ENCODE measurements around the gene FREM1. TPM values are rescaled to one million over a fixed set of nuclear protein-coding genes. Genes with fewer than 3 reads are reported as not detected.
A peak's percentile ranks its signal among the peaks of the same experiment; 100 is the strongest.

FREM1 gene
- total RNA-seq, 2 experiments from 2014 or later = not detected

DNA sequence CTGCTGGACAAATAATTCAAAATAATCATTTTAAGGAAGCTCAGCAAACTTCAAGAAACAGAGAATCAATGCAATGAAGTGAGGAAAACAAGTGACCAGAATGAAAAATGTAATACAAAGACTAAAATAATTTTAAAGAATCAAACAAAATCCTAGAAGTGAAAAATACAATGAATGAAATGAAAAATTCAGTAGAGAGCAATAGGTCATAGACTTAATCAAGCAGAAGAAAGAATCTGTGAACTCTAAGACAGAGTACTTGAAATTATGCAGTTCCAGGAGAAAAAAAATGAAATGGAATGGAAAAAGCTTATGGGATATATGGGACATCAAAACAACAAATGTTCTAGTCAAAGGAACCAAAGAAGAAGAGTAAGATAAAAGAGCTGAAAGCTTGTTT lies 205.1 kb downstream of the FREM1 start:
- no peak overlapping the region for H3K4me3 Mint-ChIP-seq
- H3K27ac Mint-ChIP-seq = no peak overlapping the region
- CTCF ChIA-PET = no interaction called here
- peaks cover 4% of the 10 kb centered on the region for H3K36me3 Mint-ChIP-seq
- no peaks in the 10 kb centered on the region for H3K4me1 Mint-ChIP-seq
- peaks cover 11% of the 10 kb centered on the region for H3K27me3 Mint-ChIP-seq
- DNase-seq (no peak), ATAC-seq (no peak)
- H3K9me3 Mint-ChIP-seq (ENCODE audit: low read depth) = peaks cover 12% of the 10 kb centered on the region

DNA sequence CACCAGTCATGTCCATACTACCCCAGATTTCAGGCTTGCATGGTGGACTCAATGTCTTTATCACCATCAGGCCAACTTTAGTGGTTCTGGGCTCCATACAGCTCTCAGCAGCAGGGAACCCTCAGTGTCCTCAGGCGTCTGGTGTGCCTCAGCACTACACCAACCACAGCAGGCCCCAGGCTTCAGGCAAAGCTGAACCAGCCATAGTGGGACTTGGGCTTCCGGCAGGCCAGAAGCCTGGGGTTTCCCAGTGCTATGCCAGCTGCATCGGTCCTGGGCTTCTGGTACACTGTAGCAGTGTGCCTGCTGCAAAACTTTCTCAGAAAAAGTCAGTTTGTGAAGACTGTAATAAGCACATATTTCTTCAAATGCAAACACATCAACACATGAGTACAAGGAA lies 205.9 kb downstream of the FREM1 start:
- Mint-ChIP-seq H3K9me3 (ENCODE audit: low read depth) (peaks cover 12% of the 10 kb centered on the region), H3K27me3 (peaks cover 6% of the 10 kb centered on the region), H3K27ac (no peak overlapping the region), H3K4me3 (no peak overlapping the region), H3K36me3 (peaks cover 4% of the 10 kb centered on the region), H3K4me1 (no peaks in the 10 kb centered on the region)
- CTCF ChIA-PET = no interaction called here
- DNase-seq = no peak
- ATAC-seq = no peak

- H3K27me3 Mint-ChIP-seq = peaks cover 10% of the 10 kb centered on the region
- no peak for ATAC-seq
Observed at GRCh38 chr9:14702200-14702720, 208.0 kb downstream of the FREM1 start.

GRCh38 chr9:14693251-14693861 lies 216.9 kb downstream of the FREM1 start, which contains the start of gene ZDHHC21:
TSS of gene ZDHHC21 (minus strand) at chr9:14693432. CDS start at chr9:14674340, 19,092 bp downstream.
- peaks cover 8% of the 10 kb centered on the region for H3K36me3 Mint-ChIP-seq
- H3K4me1 Mint-ChIP-seq = peaks cover 41% of the 10 kb centered on the region
- DNase-seq (peak; percentile 72), ATAC-seq (peak; percentile 94)
- CTCF ChIA-PET = interaction anchor here (1.3 to 1.8 kb wide), 2 partner anchors 32 to 75 kb away, joined by 5 read pairs; no protein-coding TSS in a partner anchor
- peaks cover 13% of the 10 kb centered on the region for H3K27me3 Mint-ChIP-seq
- peak within 1 kb of the TSS; percentile 83 for H3K27ac Mint-ChIP-seq
- H3K9me3 Mint-ChIP-seq (ENCODE audit: low read depth) = no peaks in the 10 kb centered on the region
- H3K4me3 Mint-ChIP-seq = peak within 1 kb of the TSS; percentile 89

More at GRCh38 chr9:14702200-14702720, 208.0 kb downstream of the FREM1 start:
- H3K27ac Mint-ChIP-seq = no peak overlapping the region
- peaks cover 4% of the 10 kb centered on the region for H3K36me3 Mint-ChIP-seq
- no peak for DNase-seq
- no peaks in the 10 kb centered on the region for H3K4me1 Mint-ChIP-seq
- no peak overlapping the region for H3K4me3 Mint-ChIP-seq
- peaks cover 10% of the 10 kb centered on the region for H3K9me3 Mint-ChIP-seq (ENCODE audit: low read depth)
- CTCF ChIA-PET = no interaction called here

DNA sequence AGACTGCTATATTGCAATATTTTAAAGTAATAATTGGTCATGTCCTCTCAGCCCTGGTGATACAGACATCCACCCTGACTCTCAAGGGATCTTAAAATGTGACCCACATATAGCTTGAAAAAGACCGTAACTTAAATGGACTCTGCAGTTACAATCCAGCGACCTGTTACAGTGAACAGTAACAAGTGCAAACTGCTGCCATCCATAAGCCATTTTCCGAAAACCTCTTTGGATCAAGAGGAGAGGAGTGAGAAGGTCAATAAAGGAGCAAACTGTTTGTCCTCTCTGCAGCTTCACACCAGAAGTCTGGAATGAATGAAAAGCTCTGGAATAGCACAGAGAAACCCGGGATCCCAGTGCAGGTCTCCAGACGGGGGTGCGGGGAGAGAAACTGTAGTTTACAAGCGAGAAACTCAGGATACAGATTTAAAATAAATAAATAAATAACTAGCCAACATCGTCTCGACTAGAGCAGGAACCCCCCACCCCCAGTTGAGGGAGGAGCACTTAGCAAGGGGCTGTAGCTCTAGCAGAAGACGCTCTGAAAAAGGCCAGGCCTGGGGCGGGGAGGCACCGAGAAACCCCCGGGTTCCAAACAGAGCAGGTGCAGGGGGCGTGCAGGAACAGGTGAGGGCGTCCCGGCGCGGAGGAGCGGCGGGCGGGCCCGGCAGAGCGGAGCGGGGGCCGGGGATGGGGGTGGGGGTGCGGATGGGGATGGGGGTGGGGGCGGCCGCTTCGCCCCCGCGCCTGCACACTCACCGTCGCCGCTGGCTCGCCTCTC lies 217.6 kb downstream of the FREM1 start:
- H3K27ac Mint-ChIP-seq = peak overlapping the region; percentile 83
- peak overlapping the region; percentile 89 for H3K4me3 Mint-ChIP-seq
- peaks cover 10% of the 10 kb centered on the region for H3K36me3 Mint-ChIP-seq
- DNase-seq (no peak), ATAC-seq (peak; percentile 72)
- H3K4me1 Mint-ChIP-seq = peaks cover 44% of the 10 kb centered on the region
- CTCF ChIA-PET = interaction anchor here (1.3 to 1.8 kb wide), 2 partner anchors 31 to 76 kb away, joined by 5 read pairs; no protein-coding TSS in a partner anchor
- no peaks in the 10 kb centered on the region for H3K9me3 Mint-ChIP-seq (ENCODE audit: low read depth)
- peaks cover 9% of the 10 kb centered on the region for H3K27me3 Mint-ChIP-seq

GRCh38 chr9:14690948-14691730 lies 219.1 kb downstream of the FREM1 start:
- Mint-ChIP-seq H3K4me1 (peaks cover 44% of the 10 kb centered on the region), H3K27me3 (no peaks in the 10 kb centered on the region), H3K4me3 (peak overlapping the region; percentile 20), H3K36me3 (peaks cover 18% of the 10 kb centered on the region), H3K9me3 (ENCODE audit: low read depth) (no peaks in the 10 kb centered on the region), H3K27ac (no peak overlapping the region)
- ATAC-seq = no peak
- CTCF ChIA-PET = interaction anchor here (1.8 kb wide), 1 partner anchor 29 kb away, joined by 5 read pairs; no protein-coding TSS in a partner anchor
- DNase-seq = no peak

- Mint-ChIP-seq H3K36me3 (peaks cover 36% of the 10 kb centered on the region), H3K4me1 (peaks cover 39% of the 10 kb centered on the region), H3K4me3 (no peak overlapping the region), H3K27me3 (no peaks in the 10 kb centered on the region), H3K27ac (no peak overlapping the region), H3K9me3 (ENCODE audit: low read depth) (no peaks in the 10 kb centered on the region)
- DNase-seq (no peak), ATAC-seq (no peak)
- CTCF ChIA-PET = interaction anchor here (0.7 to 1.0 kb wide), 2 partner anchors 27 to 35 kb away, joined by 3 read pairs; no protein-coding TSS in a partner anchor
Observed at GRCh38 chr9:14687042-14687719, 223.0 kb downstream of the FREM1 start.

DNA sequence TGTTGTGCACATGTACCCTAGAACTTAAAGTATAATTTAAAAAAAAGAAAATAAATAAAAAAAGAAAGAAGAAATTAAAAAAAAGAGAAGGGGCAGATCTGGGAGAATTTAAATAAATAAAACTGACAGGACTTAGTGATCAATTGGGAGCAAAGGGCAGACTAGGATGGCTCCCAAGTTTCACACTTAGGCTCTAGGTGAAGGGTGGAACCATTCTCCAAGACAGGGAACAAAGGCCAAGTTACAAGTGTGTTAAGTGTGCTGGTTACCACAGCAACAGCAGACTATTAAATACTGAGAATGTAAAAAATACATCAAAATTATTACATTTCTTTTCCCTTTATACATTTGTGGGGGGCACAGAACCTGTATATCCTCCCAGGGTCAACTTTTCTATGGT lies 224.1 kb downstream of the FREM1 start:
- Mint-ChIP-seq H3K4me3 (no peak overlapping the region), H3K27ac (no peak overlapping the region), H3K4me1 (peaks cover 32% of the 10 kb centered on the region), H3K36me3 (peaks cover 40% of the 10 kb centered on the region), H3K9me3 (ENCODE audit: low read depth) (no peaks in the 10 kb centered on the region), H3K27me3 (no peaks in the 10 kb centered on the region)
- no peak for DNase-seq
- CTCF ChIA-PET = no interaction called here
- ATAC-seq = no peak

Other genes with a start within 250 kb of the FREM1 start
- gene ZDHHC21, start 217.0 kb downstream of the FREM1 start, total RNA-seq = 10 to 100 TPM in 1 of 2 experiments, 1 to 10 TPM in 1; 9.8 to 10.2 TPM
- gene CER1, start 187.7 kb downstream of the FREM1 start, total RNA-seq = not detected

All from activated CD8-positive, alpha-beta memory T cell treated with anti-CD3 and anti-CD28 coated beads, Interleukin-2, amount 10 ng/mL, durations not matched to agents 7 days and 5 days (primary cell).